ENCODE measurements around the gene MOGAT1.
A peak's percentile ranks its signal among the peaks of the same experiment; 100 is the strongest.
"Not testable (repeated sequence)": the region's sequence is repeated elsewhere in the genome, so short reads cannot be mapped to it uniquely, and the experiment has no call there.

The MOGAT1 gene

GRCh38 chr2:222672068-222672401 lies 577 bp downstream of the MOGAT1 start:
- DNase-seq = no peak

GRCh38 chr2:222673273-222673672 lies 1.8 kb downstream of the MOGAT1 start:
- no peak for DNase-seq

GRCh38 chr2:222673883-222674282 lies 2.4 kb downstream of the MOGAT1 start:
- no peak for DNase-seq

DNA sequence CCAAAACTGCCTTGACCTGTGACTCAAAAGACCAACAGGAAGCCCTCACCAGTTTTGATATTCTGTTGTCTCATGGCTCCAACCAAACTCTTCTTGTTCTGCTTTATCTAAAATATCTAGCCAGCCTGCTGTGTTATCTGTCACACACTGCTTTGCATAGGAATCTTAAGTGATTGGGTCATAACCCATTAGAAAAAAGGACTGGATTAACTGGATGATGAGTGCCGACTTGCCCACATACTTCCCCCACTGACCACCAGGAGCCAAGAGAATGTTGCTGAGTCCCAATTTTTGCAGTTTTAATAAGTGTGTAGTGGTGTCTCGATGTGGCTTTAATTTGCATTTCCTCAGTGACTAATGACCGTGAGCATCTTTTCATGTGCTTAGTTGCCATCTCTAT lies 6.5 kb downstream of the MOGAT1 start:
- no peak for DNase-seq

DNA sequence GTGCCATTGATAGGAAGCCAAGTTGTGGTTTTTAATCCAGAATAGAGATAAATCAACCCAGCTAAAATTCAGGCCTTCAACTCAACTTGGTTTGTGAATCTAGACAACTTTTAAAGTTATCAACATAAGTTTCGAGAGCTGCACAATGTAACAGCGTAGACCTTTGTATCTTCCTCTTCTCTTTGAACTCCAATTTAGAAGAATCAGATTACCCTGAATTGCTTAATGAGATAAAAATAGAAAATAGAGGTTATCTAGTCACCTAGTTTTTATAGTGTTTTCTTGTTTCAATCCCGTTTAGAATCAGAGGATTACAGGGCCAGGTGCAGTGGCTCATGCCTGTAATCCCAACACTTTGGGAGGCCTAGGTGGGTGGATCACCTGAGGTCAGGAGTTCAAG lies 12.3 kb downstream of the MOGAT1 start:
- no peak for DNase-seq

DNA sequence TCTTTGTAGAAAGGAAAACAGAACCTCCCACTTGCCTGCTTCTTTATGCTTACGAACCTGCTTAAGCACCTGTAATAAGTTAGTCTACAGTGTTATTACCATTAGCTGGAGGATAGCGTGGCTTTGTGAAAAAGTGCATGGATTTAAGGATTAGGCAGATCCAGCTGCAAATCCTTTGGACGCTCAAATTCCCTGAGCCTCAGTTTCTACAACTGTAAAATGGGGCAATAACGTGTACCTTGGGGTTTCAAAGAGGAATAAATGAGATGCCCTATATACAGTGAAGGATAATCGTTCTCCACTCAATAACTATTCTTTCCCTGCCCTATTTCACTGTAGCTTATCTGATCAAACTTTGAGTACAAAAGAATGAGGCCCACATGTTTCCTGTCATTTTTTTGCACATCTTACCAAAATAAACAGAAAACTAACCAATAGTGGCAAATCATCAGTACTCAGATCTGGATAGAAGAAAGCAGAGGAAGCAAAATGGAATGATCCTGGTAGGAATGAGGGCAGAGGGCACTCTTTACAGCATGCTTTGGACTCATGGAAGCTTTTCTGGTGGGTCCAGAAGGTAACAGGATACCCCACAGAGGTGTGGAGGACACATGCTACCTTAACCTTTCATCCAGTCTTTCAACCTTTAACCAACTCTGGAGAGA lies 14.8 kb downstream of the MOGAT1 start:
- DNase-seq = no peak

DNA sequence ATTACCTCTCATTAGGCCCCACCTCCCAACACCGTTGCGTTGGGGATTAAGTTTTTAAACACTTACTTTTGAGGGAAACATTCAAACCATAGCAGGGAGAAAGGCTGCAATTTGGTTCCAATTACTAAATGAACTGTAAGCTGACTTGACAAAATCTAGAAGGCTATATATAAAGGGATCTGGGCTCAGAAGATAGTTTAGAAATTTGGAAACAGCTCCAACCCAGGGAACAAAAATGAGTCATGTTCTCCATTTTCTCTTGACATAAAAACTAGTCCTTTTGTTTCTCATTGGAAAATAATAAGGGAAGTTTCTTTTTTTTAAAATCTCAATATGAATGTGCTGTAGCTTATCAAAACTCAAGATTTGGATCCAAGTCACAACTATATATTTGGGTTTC lies 17.5 kb downstream of the MOGAT1 start:
- DNase-seq = no peak

DNA sequence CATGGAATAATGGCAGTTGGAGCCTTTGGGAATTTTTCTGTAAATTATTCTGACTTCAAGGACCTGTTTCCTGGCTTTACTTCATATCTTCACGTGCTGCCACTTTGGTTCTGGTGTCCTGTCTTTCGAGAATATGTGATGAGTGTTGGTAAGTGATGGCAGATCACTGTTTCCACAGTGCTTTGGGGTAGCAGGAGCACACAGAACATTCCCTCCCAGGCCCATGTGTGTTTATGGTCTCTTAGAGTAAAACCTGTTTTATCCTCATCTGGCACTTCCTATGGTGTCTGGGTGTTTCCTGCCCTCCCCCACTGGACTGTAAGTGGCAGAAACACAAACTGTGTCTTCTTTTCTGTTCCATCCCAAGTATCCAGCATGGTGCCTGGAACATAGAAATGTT lies 17.9 kb downstream of the MOGAT1 start:
- DNase-seq = no peak

GRCh38 chr2:222690564-222691200 lies 19.2 kb downstream of the MOGAT1 start:
- peak; percentile 73 for DNase-seq

DNA sequence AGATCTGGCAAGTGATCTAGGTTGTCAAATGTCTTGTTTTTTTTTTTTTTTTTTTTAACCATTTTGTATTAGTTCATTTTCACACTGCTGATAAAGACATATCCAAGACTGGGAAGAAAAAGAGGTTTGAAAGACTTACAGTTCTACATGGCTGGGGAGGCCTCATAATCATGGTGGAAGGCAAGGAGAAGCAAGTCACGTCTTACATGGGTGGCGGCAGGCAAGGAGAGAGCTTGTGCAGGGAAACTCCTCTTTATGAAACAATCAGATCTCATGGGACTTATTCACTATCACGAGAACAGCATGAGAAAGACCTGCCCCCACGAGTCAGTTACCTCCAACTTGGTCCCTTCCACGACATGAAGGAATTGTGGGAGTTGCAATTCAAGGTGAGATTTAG lies 22.0 kb downstream of the MOGAT1 start:
- not testable (repeated sequence) for DNase-seq

GRCh38 chr2:222693837-222694236 lies 22.4 kb downstream of the MOGAT1 start:
- no peak for DNase-seq

GRCh38 chr2:222698276-222698675 lies 26.8 kb downstream of the MOGAT1 start:
- DNase-seq = no peak

DNA sequence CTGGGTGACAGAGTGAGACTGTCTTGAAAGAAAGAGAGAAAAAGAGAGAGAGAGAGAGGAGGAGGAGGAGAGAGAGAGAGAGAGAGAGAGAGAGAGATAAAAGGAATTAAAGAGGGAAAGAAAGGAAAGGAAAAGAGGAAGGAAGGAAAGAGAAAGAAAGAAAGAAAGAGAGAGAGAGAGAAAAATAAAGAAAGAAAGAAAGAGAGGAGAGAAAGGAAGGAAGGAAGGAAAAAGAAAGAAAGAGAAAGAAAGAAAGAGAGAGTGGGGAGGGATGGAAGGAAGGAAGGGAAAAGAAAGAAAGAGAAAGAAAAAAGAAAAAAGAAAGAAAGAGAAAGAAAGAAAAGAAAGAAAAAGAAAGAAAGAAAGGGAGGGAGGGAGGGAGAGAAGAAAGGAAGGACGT lies 29.8 kb downstream of the MOGAT1 start:
- no peak for DNase-seq

GRCh38 chr2:222701721-222702131 lies 30.3 kb downstream of the MOGAT1 start:
- no peak for DNase-seq

DNA sequence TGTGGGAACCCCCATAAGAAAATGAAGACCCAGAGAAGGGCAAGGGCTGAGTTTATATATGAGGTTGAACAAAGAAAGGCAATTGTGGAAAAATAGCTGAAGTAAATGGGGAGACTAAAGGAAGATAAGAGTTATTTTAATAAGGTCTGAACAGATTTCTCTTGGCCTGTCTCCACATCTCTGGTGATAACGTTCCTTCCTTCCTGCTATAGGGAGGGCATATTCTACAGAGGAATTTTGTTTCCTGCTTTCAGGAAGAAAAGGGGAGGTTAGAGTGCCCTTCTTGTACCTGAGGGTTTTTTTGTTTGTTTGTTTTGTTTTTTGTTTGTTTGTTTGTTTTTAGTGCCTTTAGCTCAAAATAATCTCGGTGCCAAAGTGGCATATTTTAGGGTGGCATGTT lies 31.6 kb downstream of the MOGAT1 start:
- DNase-seq = no peak

DNA sequence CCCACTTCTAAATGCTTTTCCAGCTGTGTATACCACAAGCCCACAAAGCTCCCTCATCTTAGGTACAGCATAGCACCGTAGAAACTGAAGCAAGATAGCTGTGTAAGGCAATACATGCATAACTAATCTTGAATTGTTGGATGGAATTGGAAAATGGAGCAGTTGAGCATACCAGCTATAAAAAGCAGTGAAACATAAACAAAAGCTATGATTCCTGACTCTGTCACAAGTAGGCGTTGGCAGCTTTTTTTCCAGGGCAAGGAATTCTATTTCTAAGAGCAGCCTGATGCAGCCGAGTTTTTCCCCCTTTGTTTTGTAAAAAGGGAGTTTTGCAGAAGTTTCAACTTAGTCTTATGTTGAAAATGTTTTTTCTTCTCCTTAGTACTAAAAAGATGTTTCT lies 32.4 kb downstream of the MOGAT1 start:
- no peak for DNase-seq

GRCh38 chr2:222706616-222707015 lies 35.2 kb downstream of the MOGAT1 start:
- DNase-seq = no peak

- no peak for DNase-seq
These were observed 35.7 kb downstream of the MOGAT1 start for GRCh38 chr2:222707102-222707688.

- peak; percentile 7 for DNase-seq
These were observed 36.3 kb downstream of the MOGAT1 start for GRCh38 chr2:222707689-222708273.

DNA sequence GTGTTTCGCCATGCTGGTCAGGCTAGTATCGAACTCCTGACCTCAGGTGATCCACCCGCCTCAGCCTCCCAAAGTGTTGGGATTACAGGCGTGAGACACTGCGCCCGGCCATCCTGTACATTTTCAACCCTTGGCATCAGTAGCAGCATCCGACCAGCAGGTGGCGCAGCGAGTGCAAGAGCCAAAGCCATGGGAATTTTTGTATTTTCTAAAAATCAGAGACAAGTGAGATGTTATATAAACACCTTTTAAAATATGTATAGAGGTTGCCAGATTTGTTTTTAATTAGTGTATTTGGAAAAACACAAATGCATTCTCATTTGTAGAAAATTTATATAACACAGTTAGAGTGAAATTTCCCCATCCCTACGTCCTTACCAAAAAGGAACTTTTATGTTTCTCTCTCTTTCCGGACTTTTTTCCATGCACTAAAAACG lies 36.8 kb downstream of the MOGAT1 start:
- DNase-seq = peak; percentile 8

- DNase-seq = no peak
These were observed 37.9 kb downstream of the MOGAT1 start for GRCh38 chr2:222709191-222709891.

DNA sequence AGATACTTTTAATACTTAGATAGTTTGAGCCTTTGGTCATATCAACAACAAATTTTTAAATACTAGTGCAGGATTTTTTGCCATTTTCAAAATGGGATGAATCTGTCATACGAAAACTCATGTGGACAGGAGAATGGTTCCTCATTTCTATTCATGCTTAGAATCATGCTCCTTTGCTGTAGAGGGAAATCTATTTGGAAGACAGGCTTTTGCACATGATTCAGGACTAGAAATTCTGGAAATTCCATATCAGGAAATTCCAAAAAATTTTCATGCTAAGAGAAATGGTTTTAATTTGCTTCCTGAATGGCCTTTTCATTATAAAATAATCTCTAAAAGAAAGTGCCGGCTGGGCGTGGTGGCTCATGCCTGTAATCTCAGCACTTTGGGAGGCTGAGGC lies 39.3 kb downstream of the MOGAT1 start:
- no peak for DNase-seq

DNA sequence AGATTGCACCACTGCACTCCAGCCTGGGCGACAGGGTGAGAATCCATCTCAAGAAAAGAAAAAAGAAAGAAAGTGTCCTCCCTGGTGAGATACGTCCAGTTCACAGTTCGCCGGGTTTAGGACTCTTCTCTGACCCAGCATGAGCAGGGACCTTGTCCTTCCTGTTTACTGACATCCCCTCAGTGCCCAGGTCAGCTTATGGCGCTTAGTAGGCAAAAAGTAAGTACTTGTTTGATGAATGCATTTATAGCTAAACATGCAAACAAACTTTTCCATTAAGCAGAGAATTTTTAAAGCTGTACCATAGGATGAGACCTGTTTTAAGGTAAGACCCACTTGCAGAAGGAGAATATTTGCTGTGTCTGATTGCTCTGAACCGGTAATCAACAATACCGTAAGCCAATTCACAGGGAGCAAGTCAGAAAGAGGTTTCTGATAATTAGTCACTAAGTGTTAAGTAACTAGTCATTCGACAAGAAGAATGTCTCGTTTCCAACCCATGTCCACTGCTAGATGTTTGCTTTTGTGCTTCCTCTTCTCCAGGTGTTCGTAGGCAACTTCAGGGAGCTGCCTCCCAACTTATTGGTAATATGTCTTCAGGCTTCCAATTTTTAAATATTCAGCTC lies 40.0 kb downstream of the MOGAT1 start:
- no peak for DNase-seq

Data from KG1 (cell line).